ENCODE measurements around the gene NUP205.

Gene NUP205

GRCh38 chr7:135557455-135558336 is at the start of gene NUP205:
TSS of gene NUP205 (plus strand) at chr7:135557917. CDS start at chr7:135557945, 28 bp downstream.
- peak; percentile 79 for DNase-seq

- no peak for DNase-seq
These were observed 48.7 kb upstream of the NUP205 start for GRCh38 chr7:135508883-135509588.

GRCh38 chr7:135509589-135509838 is 48.2 kb upstream of the NUP205 start:
- no peak for DNase-seq

- peak; percentile 86 for DNase-seq
These were observed 47.7 kb upstream of the NUP205 start, which contains the start of gene CNOT4 for GRCh38 chr7:135509839-135510591. TSS of gene CNOT4 (minus strand) at chr7:135510102. CDS start at chr7:135438331, 71,771 bp downstream.

GRCh38 chr7:135510592-135511183 is 47.0 kb upstream of the NUP205 start:
- DNase-seq, result peak; percentile 32

- DNase-seq, result peak; percentile 49
These were observed 45.4 kb upstream of the NUP205 start for GRCh38 chr7:135512135-135512887.

- DNase-seq, result no peak
These were observed 42.9 kb upstream of the NUP205 start for GRCh38 chr7:135514856-135515255.

- no peak for DNase-seq
These were observed 40.7 kb upstream of the NUP205 start for GRCh38 chr7:135517060-135517459.

- no peak for DNase-seq
These were observed 39.0 kb upstream of the NUP205 start for GRCh38 chr7:135518748-135519147.

GRCh38 chr7:135519233-135519688 is 38.5 kb upstream of the NUP205 start:
- no peak for DNase-seq

- DNase-seq, result no peak
These were observed 37.8 kb upstream of the NUP205 start for GRCh38 chr7:135519871-135520270.

- no peak for DNase-seq
These were observed 35.2 kb upstream of the NUP205 start for GRCh38 chr7:135522509-135522908.

- DNase-seq, result no peak
These were observed 34.6 kb upstream of the NUP205 start for GRCh38 chr7:135523146-135523545.

- no peak for DNase-seq
These were observed 32.3 kb upstream of the NUP205 start for GRCh38 chr7:135525426-135525825.

- no peak for DNase-seq
These were observed 30.7 kb upstream of the NUP205 start for GRCh38 chr7:135527025-135527424.

GRCh38 chr7:135536150-135536549 is 21.6 kb upstream of the NUP205 start:
- no peak for DNase-seq

GRCh38 chr7:135537453-135537852 is 20.3 kb upstream of the NUP205 start:
- DNase-seq, result no peak

- DNase-seq, result no peak
These were observed 19.8 kb upstream of the NUP205 start for GRCh38 chr7:135537905-135538304.

GRCh38 chr7:135538376-135538775 is 19.3 kb upstream of the NUP205 start:
- no peak for DNase-seq

GRCh38 chr7:135539629-135540028 is 18.1 kb upstream of the NUP205 start:
- no peak for DNase-seq

GRCh38 chr7:135541029-135541428 is 16.7 kb upstream of the NUP205 start:
- no peak for DNase-seq

- DNase-seq, result no peak
These were observed 7.5 kb upstream of the NUP205 start for GRCh38 chr7:135550196-135550595.

All from NCI-H510A treated with DMSO at 0.1 percent for 48 hours (cell line).